GM21423 (cell line): ENCODE measurements around the gene WWC2.

ENCODE experiments used
- ATAC-seq: cut with Tn5 transposase; IDR thresholded peaks from one replicate; pipeline ENCODE4 v1.9.1; 2021; ENCODE audit warnings: mild to moderate bottlenecking, moderate library complexity; ENCODE audit not compliant: unreplicated experiment

Gene WWC2

GRCh38 chr4:183164963-183165362, 65.9 kb downstream of the WWC2 start:
- no peak for ATAC-seq

GRCh38 chr4:183165376-183165775, 66.3 kb downstream of the WWC2 start:
- ATAC-seq, result no peak

- ATAC-seq, result no peak
Measured at GRCh38 chr4:183170894-183171293, 71.8 kb downstream of the WWC2 start.

- ATAC-seq, result no peak
Measured at GRCh38 chr4:183171484-183172267, 72.6 kb downstream of the WWC2 start.

- no peak for ATAC-seq
Measured at GRCh38 chr4:183172881-183173280, 73.8 kb downstream of the WWC2 start.

GRCh38 chr4:183173580-183174526, 74.8 kb downstream of the WWC2 start:
- no peak for ATAC-seq

- ATAC-seq, result no peak
Measured at GRCh38 chr4:183175631-183176232, 76.7 kb downstream of the WWC2 start.

- no peak for ATAC-seq
Measured at GRCh38 chr4:183177001-183177400, 77.9 kb downstream of the WWC2 start.

- ATAC-seq, result no peak
Measured at GRCh38 chr4:183178201-183178600, 79.1 kb downstream of the WWC2 start.

- no peak for ATAC-seq
Measured at GRCh38 chr4:183180096-183180495, 81.0 kb downstream of the WWC2 start.

- no peak for ATAC-seq
Measured at GRCh38 chr4:183180621-183181020, 81.6 kb downstream of the WWC2 start.

GRCh38 chr4:183181081-183181480, 82.0 kb downstream of the WWC2 start:
- ATAC-seq, result no peak

GRCh38 chr4:183182873-183183725, 84.0 kb downstream of the WWC2 start:
- no peak for ATAC-seq

GRCh38 chr4:183183906-183184535, 85.0 kb downstream of the WWC2 start:
- ATAC-seq, result no peak

GRCh38 chr4:183185018-183185417, 86.0 kb downstream of the WWC2 start:
- no peak for ATAC-seq

GRCh38 chr4:183185559-183185958, 86.5 kb downstream of the WWC2 start:
- ATAC-seq, result no peak

GRCh38 chr4:183186813-183187212, 87.8 kb downstream of the WWC2 start:
- no peak for ATAC-seq

GRCh38 chr4:183190900-183191527, 92.0 kb downstream of the WWC2 start:
- no peak for ATAC-seq

- no peak for ATAC-seq
Measured at GRCh38 chr4:183191630-183192029, 92.6 kb downstream of the WWC2 start.

GRCh38 chr4:183192571-183192970, 93.5 kb downstream of the WWC2 start:
- no peak for ATAC-seq
